HG03280 (cell line): ENCODE data around the gene KISS1.

Source experiments
- ATAC-seq: cut with Tn5 transposase; IDR thresholded peaks from one replicate; pipeline ENCODE4 v1.9.1; 2021; ENCODE audit warnings: mild to moderate bottlenecking, moderate library complexity; ENCODE audit not compliant: unreplicated experiment

KISS1 gene

GRCh38 chr1:204162494-204163074, 33.7 kb downstream of the KISS1 start:
- peak; percentile 60 for ATAC-seq

- no peak for ATAC-seq
These were observed 34.4 kb downstream of the KISS1 start for GRCh38 chr1:204161609-204162493.

- no peak for ATAC-seq
These were observed 38.3 kb downstream of the KISS1 start for GRCh38 chr1:204157962-204158361.

- ATAC-seq: no peak
These were observed 40.4 kb downstream of the KISS1 start for GRCh38 chr1:204155881-204156280.

GRCh38 chr1:204154568-204155255, 41.6 kb downstream of the KISS1 start:
- ATAC-seq: no peak

- ATAC-seq: no peak
These were observed 42.6 kb downstream of the KISS1 start for GRCh38 chr1:204153667-204154066.

GRCh38 chr1:204152310-204153044, 43.8 kb downstream of the KISS1 start:
- no peak for ATAC-seq

GRCh38 chr1:204151552-204152309, 44.6 kb downstream of the KISS1 start, which contains the start of gene ETNK2:
TSS of gene ETNK2 (minus strand) at chr1:204152044. CDS start at chr1:204151852, 192 bp downstream.
- no peak for ATAC-seq

- ATAC-seq: no peak
These were observed 45.4 kb downstream of the KISS1 start for GRCh38 chr1:204150702-204151551.

- ATAC-seq: no peak
These were observed 46.4 kb downstream of the KISS1 start for GRCh38 chr1:204149635-204150565.

GRCh38 chr1:204149107-204149506, 47.2 kb downstream of the KISS1 start:
- ATAC-seq: no peak

GRCh38 chr1:204147406-204148383, 48.6 kb downstream of the KISS1 start:
- ATAC-seq: no peak

GRCh38 chr1:204146965-204147364, 49.3 kb downstream of the KISS1 start:
- ATAC-seq: no peak

- ATAC-seq: no peak
These were observed 50.0 kb downstream of the KISS1 start for GRCh38 chr1:204146309-204146708.

- ATAC-seq: no peak
These were observed 51.2 kb downstream of the KISS1 start for GRCh38 chr1:204145033-204145504.

- no peak for ATAC-seq
These were observed 52.8 kb downstream of the KISS1 start for GRCh38 chr1:204143276-204144041.
